IMR-90 (cell line): Measurements from ENCODE around the gene RTF1. TPM values are rescaled to one million over a fixed set of nuclear protein-coding genes. Genes with fewer than 3 reads are reported as not detected.

Experiments
- ATAC-seq: fragments of 200-7000 bp; cut with Tn5 transposase; 2 replicates; pipeline ENCODE4 v1.9.1; 2020; ENCODE audit warnings: low read depth, mild to moderate bottlenecking, moderate library complexity
- BruUV-seq: library from RNA; stranded (reverse); fragments of 400-500 nt; replicated peaks from 2 replicates; lab custom pipeline; 2021; lab: Mats Ljungman, UMichigan
- CTCF ChIA-PET: fragments of 300-600 bp; formaldehyde crosslinking; extraction: SDS; loops from one replicate; lab custom pipeline; 2021; ENCODE audit warnings: antibody characterized with exemption; lab: Yijun Ruan, JAX
- POLR2A ChIA-PET: fragments of 300-600 bp; sonication (Branson Sonifier 250); formaldehyde crosslinking; loops from one replicate; lab custom pipeline; 2022; ENCODE audit warnings: antibody characterized with exemption; ENCODE audit not compliant: unreplicated experiment; lab: Charles Lee
- DNase-seq: peaks from one replicate; pipeline ENCODE4 v3.0.0; 2013
- H2AFZ ChIP-seq: replicated peaks from 2 replicates; pipeline ENCODE3; 2013; ENCODE audit warnings: low read length, mild to moderate bottlenecking; ENCODE audit not compliant: poor library complexity
- H2AK5ac ChIP-seq: 2 replicates; pipeline ENCODE4 v1.6.1; 2013; ENCODE audit warnings: low read depth, low read length, inconsistent platforms
- H2AK9ac ChIP-seq: replicated peaks from 2 replicates; pipeline ENCODE3; 2013; ENCODE audit warnings: mild to moderate bottlenecking, low read depth, low read length, moderate library complexity; ENCODE audit not compliant: poor library complexity
- H2BK120ac ChIP-seq: 2 replicates; pipeline ENCODE4 v1.6.1; 2013; ENCODE audit warnings: low read depth, low read length, inconsistent platforms
- H2BK15ac ChIP-seq: 3 replicates; pipeline ENCODE4 v1.6.1; 2013; ENCODE audit warnings: low read depth, low read length, inconsistent platforms
- H2BK20ac ChIP-seq: 2 replicates; pipeline ENCODE4 v1.6.1; 2013; ENCODE audit warnings: low read depth, mild to moderate bottlenecking, inconsistent platforms, low read length, moderate library complexity
- H2BK5ac ChIP-seq: 2 replicates; pipeline ENCODE4 v1.6.1; 2013; ENCODE audit warnings: mild to moderate bottlenecking, low read depth, low read length, inconsistent platforms; ENCODE audit not compliant: poor library complexity, severe bottlenecking
- H3K14ac ChIP-seq: replicated peaks from 2 replicates; pipeline ENCODE4 v1.6.1; 2013; ENCODE audit warnings: low read depth, low read length, inconsistent platforms
- H3K18ac ChIP-seq: 2 replicates; pipeline ENCODE4 v1.6.1; 2013; ENCODE audit warnings: low read depth, low read length, control low read depth
- H3K23ac ChIP-seq: 2 replicates; pipeline ENCODE4 v1.6.1; 2013; ENCODE audit warnings: low read depth, low read length, inconsistent platforms
- H3K27ac ChIP-seq: 2 replicates; pipeline ENCODE4 v1.5.1; 2013; ENCODE audit warnings: mild to moderate bottlenecking, control low read depth, low read length; ENCODE audit not compliant: insufficient read depth
- H3K27me3 ChIP-seq: 2 replicates; pipeline ENCODE4 v1.6.1; 2013; ENCODE audit warnings: low read length; ENCODE audit not compliant: control insufficient read depth, insufficient read depth
- H3K36me3 ChIP-seq: 2 replicates; pipeline ENCODE4 v1.6.1; 2013; ENCODE audit warnings: low read length, mixed read lengths; ENCODE audit not compliant: control insufficient read depth, insufficient read depth
- H3K4ac ChIP-seq: 2 replicates; pipeline ENCODE4 v1.6.1; 2013; ENCODE audit warnings: low read depth, low read length, inconsistent platforms
- H3K4me1 ChIP-seq: 2 replicates; pipeline ENCODE4 v1.6.1; 2013; ENCODE audit warnings: low read length, mixed read lengths; ENCODE audit not compliant: control insufficient read depth, insufficient read depth
- H3K4me2 ChIP-seq: 2 replicates; pipeline ENCODE4 v1.6.1; 2013; ENCODE audit warnings: low read depth, mild to moderate bottlenecking, control low read depth, low read length, moderate library complexity
- H3K4me3 ChIP-seq: 2 replicates; pipeline ENCODE4 v1.5.1; 2013; ENCODE audit warnings: low read depth, mild to moderate bottlenecking, control low read depth, low read length, moderate library complexity; ENCODE audit not compliant: insufficient read depth
- H3K56ac ChIP-seq: 2 replicates; pipeline ENCODE4 v1.6.1; 2013; ENCODE audit warnings: low read length, inconsistent platforms; ENCODE audit not compliant: insufficient read depth; ENCODE audit errors: extremely low read depth
- H3K79me1 ChIP-seq, 2 experiments: 2 replicates each; pipeline ENCODE4 v1.6.1; 2013; ENCODE audit warnings: low read length in 2 of 2, inconsistent platforms in 1 of 2, low read depth in 1 of 2
- H3K9ac ChIP-seq: 2 replicates; pipeline ENCODE4 v1.6.1; 2013; ENCODE audit warnings: low read depth, low read length, control low read depth
- H3K9me1 ChIP-seq: 2 replicates; pipeline ENCODE4 v1.6.1; 2013; ENCODE audit warnings: low read length, inconsistent platforms; ENCODE audit not compliant: insufficient read depth
- H3K9me3 ChIP-seq: 2 replicates; pipeline ENCODE4 v1.6.1; 2013; ENCODE audit warnings: low read length; ENCODE audit not compliant: control insufficient read depth, insufficient read depth
- H4K20me1 ChIP-seq: 2 replicates; pipeline ENCODE4 v1.6.1; 2013; ENCODE audit warnings: low read length, inconsistent platforms; ENCODE audit not compliant: insufficient read depth
- H4K5ac ChIP-seq: 2 replicates; pipeline ENCODE4 v1.6.1; 2013; ENCODE audit warnings: mild to moderate bottlenecking, low read depth, low read length, control low read depth
- H4K8ac ChIP-seq, 2 experiments: 2 replicates each; pipeline ENCODE4 v1.6.1; 2013; ENCODE audit warnings: low read depth in 2 of 2, low read length in 2 of 2, control low read depth in 1 of 2, inconsistent platforms in 1 of 2
- H4K91ac ChIP-seq: 2 replicates; pipeline ENCODE4 v1.6.1; 2013; ENCODE audit warnings: low read depth, low read length, inconsistent platforms; ENCODE audit not compliant: insufficient read depth
- CEBPB ChIP-seq: IDR thresholded peaks from 2 replicates; pipeline ENCODE4 v1.6.1; 2012; ENCODE audit warnings: low read depth, low read length, improper control_type of control experiment
- CHD1 ChIP-seq: IDR thresholded peaks from 2 replicates; pipeline ENCODE4 v1.6.1; 2012; ENCODE audit warnings: low read depth, low read length, improper control_type of control experiment
- CTCF ChIP-seq: conservative IDR thresholded peaks from 2 replicates; pipeline ENCODE4 v1.5.1; 2012; ENCODE audit warnings: mild to moderate bottlenecking, low read depth, low read length, improper control_type of control experiment
- ELK1 ChIP-seq: fragments of 150-350 bp; IDR thresholded peaks from 2 replicates; pipeline ENCODE4 v1.6.1; 2016; ENCODE audit warnings: low read depth, mild to moderate bottlenecking, low read length, moderate library complexity, borderline replicate concordance
- FOS ChIP-seq: fragments of 150-350 bp; IDR thresholded peaks from 2 replicates; pipeline ENCODE4 v1.6.1; 2016; ENCODE audit warnings: low read depth, low read length
- MAFK ChIP-seq: IDR thresholded peaks from 2 replicates; pipeline ENCODE4 v1.6.1; 2012; ENCODE audit warnings: low read depth, low read length, improper control_type of control experiment
- MAZ ChIP-seq: IDR thresholded peaks from 2 replicates; pipeline ENCODE4 v1.6.1; 2012; ENCODE audit warnings: low read depth, mild to moderate bottlenecking, low read length, improper control_type of control experiment, moderate library complexity, borderline replicate concordance
- NFE2L2 ChIP-seq: fragments of 150-350 bp; IDR thresholded peaks from 2 replicates; pipeline ENCODE4 v1.6.1; 2016; ENCODE audit warnings: low read depth, mild to moderate bottlenecking, low read length
- POLR2A ChIP-seq: IDR thresholded peaks from 2 replicates; pipeline ENCODE4 v1.6.1; 2012; ENCODE audit warnings: mild to moderate bottlenecking, low read depth, low read length
- RAD21 ChIP-seq: IDR thresholded peaks from 2 replicates; pipeline ENCODE4 v1.6.1; 2012; ENCODE audit warnings: low read length, improper control_type of control experiment
- RCOR1 ChIP-seq: IDR thresholded peaks from 2 replicates; pipeline ENCODE4 v1.6.1; 2012; ENCODE audit warnings: mild to moderate bottlenecking, low read length, improper control_type of control experiment; ENCODE audit not compliant: insufficient replicate concordance
- RFX5 ChIP-seq: IDR thresholded peaks from 2 replicates; pipeline ENCODE4 v1.8.0; 2012; ENCODE audit warnings: low read depth, mild to moderate bottlenecking, low read length, moderate library complexity
- SMC3 ChIP-seq: fragments of 150-350 bp; IDR thresholded peaks from 2 replicates; pipeline ENCODE4 v1.6.1; 2016; ENCODE audit warnings: low read depth, mild to moderate bottlenecking, antibody characterized with exemption, low read length, moderate library complexity
- WGBS, 2 experiments: methylation state at CpG; one replicate each; pipeline versions ENCODE4 v1.1.5 to v1.1.7; 2013; ENCODE audit warnings: missing lambda C conversion rate in 2 of 2; ENCODE audit not compliant: insufficient read length in 1 of 2; ENCODE audit errors: extremely low coverage in 2 of 2; 5-methylcytosine and 5-hydroxymethylcytosine counted together
- dilution Hi-C: fragments of 300-500 bp; cut with HindIII; formaldehyde crosslinking; loops from one replicate; pipeline ENCODE4 v1.14.3; 2018; ENCODE audit warnings: low sequenced_read_pairs; ENCODE audit not compliant: unreplicated experiment
- in situ Hi-C: fragments of 300-500 bp; cut with MboI; formaldehyde crosslinking; loops from 3 replicates; pipeline ENCODE4 v1.14.3; 2019; ENCODE audit warnings: low sequenced_read_pairs, inconsistent platforms, mixed read lengths
- intact Hi-C: fragments of 100-400 bp; cut with micrococcal nuclease; formaldehyde crosslinking; loops from 2 replicates; pipeline ENCODE4 v1.10.0; 2022
- polyA plus RNA-seq, 3 experiments: library from polyadenylated mRNA; depleted of rRNA; stranded (reverse); fragments of >200 nt; gene quantifications; 2 replicates each; pipeline ENCODE4 v1.2.3, GENCODE V29; 2012; ENCODE audit warnings: low replicate concordance in 1 of 3
- total RNA-seq: library from RNA; depleted of rRNA; stranded (reverse); fragments of >200 nt; gene quantifications from 2 replicates; pipeline ENCODE4 v1.2.3, GENCODE V29; 2012

Gene RTF1
- total and polyA plus RNA-seq, 2 of the 4 experiments (the other 2 are of a cell fraction), result 15.1 to 24.3 TPM

DNA sequence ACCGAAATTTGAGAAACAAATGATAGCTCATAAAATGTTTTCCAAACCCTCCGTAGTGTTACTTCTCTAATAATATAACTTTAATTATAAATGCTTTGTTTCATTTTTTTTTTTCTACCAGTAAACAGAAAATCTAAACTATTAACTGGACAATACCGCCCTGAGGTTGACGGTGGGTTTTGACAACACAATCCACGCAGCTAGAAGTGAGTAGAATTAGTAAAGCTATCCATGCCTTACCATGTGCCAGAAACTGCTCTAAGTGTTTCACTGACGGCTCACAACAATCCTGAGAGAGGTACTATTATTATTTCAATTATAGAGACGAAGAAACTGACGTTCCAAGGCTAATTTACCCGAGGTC is 15.0 kb upstream of the RTF1 start:
- H3K4me2 ChIP-seq, result peak overlapping the region; percentile 84
- peak overlapping the region; percentile 70 for H3K4me3 ChIP-seq
- peak overlapping the region; percentile 71 for H3K4ac ChIP-seq
- CTCF ChIA-PET, result interaction anchor here (0.6 kb wide), 2 partner anchors 24 to 43 kb away, joined by 4 to 5 read pairs; no protein-coding TSS in a partner anchor
- peak overlapping the region; percentile 54 for H2BK5ac ChIP-seq
- dilution Hi-C loops, result no loop called here
- H3K18ac ChIP-seq, result no peak overlapping the region; the same call in 1 of the 2 replicates
- H3K14ac ChIP-seq, result peak overlapping the region; percentile 54
- H3K27ac ChIP-seq, result peak overlapping the region; percentile 73
- intact Hi-C loops, result no loop called here
- no TSS peak for BruUV-seq
- no peak overlapping the region for H2AK5ac ChIP-seq
- H4K8ac ChIP-seq, result peak overlapping the region; percentile 93 to 94
- WGBS, 2 experiments, result 0% methylated on average over 2 of the region's 9 CpGs; no CpG with 5 or more reads in 1 of the 2 experiments
- H4K5ac ChIP-seq, result peak overlapping the region; percentile 80
- H3K36me3 ChIP-seq, result no peaks in the 10 kb centered on the region
- H4K91ac ChIP-seq, result peak overlapping the region; percentile 58; the same call in 1 of the 2 replicates
- no peak for DNase-seq
- peak overlapping the region; percentile 98 for H2AFZ ChIP-seq
- H3K9ac ChIP-seq, result peak overlapping the region; percentile 86
- H3K9me1 ChIP-seq, result no peaks in the 10 kb centered on the region
- H3K9me3 ChIP-seq, result no peaks in the 10 kb centered on the region
- in situ Hi-C loops, result no loop called here
- H3K27me3 ChIP-seq, result no peaks in the 10 kb centered on the region
- TF ChIP-seq RCOR1 (no peak), MAZ (no peak), CTCF (no peak), CEBPB (no peak), NFE2L2 (no peak), POLR2A (no peak), MAFK (no peak), ELK1 (no peak), RAD21 (no peak), CHD1 (no peak), SMC3 (no peak), RFX5 (no peak), FOS (no peak)
- H2BK15ac ChIP-seq, result no peak overlapping the region
- peak overlapping the region; percentile 72 for H3K23ac ChIP-seq
- peak overlapping the region; percentile 17 for H3K56ac ChIP-seq
- peak; percentile 38 for ATAC-seq
- H2AK9ac ChIP-seq, result no peak overlapping the region
- H3K4me1 ChIP-seq, result peaks cover 3% of the 10 kb centered on the region; the same call in 1 of the 2 replicates
- H2BK120ac ChIP-seq, result no peak overlapping the region
- peaks cover 13 to 30% of the 10 kb centered on the region in 2 experiments for H3K79me1 ChIP-seq
- H2BK20ac ChIP-seq, result no peak overlapping the region
- POLR2A ChIA-PET, result no interaction called here
- H4K20me1 ChIP-seq, result no peaks in the 10 kb centered on the region
